ENCODE measurements around the gene TWNK.
"Not testable (repeated sequence)": the region's sequence is repeated elsewhere in the genome, so short reads cannot be mapped to it uniquely, and the experiment has no call there.

Gene TWNK

DNA sequence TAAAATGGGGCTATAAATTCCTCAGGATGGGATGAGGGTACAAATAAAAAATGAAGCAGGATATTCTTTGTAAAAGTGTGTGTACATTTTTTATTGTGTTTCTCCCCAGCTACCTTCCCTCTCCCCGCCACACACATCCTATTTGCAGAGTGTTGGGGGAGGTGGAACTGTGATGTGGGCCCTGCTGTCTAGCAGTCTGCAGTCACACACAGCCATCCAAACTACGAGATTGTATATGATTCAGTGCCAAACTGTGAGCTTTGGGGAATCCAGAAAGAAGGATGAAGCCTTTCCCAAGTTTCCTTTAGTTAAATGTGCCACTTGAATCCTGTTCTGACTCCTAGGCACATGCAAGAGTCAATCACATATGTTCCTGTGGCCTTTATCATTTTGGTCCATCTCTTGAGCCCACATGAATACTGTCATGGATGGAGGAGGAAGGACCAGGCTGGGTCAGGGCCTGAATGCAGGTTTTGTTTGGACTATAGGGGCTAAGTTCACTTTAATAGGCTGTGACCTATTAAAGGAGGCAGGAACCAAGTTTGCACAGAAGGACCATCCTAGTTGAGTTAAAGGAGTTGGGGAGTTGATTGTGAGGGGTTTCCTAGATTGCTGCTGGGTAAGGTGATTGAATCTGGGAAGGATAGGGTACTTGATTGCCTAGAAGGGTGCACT is 19.1 kb upstream of the TWNK start:
- Histone ChIP-seq H3K27me3 (ENCODE audit: control insufficient read depth, insufficient read depth, low read length) (no peaks in the 10 kb centered on the region), H3K36me3 (ENCODE audit: control insufficient read depth, insufficient read depth, low read length) (no peaks in the 10 kb centered on the region), H3K9ac (ENCODE audit: low read length) (no peak overlapping the region), H3K27ac (ENCODE audit: low read depth, low read length) (no peak overlapping the region), H3K4me1 (ENCODE audit: control insufficient read depth, insufficient read depth, low read length) (peaks cover 3% of the 10 kb centered on the region), H3K4me3 (ENCODE audit: low read length) (peak overlapping the region; percentile 57)

DNA sequence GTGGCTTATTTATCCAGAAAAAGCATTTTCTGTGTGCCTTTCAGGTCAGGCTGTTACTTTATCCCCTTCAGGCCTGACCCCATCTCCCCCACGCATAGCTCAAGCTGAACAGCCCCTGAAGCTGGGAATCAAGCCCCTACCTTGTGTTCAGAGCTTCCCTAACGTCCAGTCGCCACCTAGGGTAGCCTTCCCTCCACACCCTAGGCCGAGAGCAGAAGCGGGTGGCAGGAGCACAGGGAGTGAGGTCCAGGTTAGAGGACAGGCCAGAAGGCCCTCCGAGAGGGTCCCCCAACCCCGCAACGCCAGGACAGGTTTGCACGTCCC is 18.5 kb upstream of the TWNK start:
- Histone ChIP-seq H3K9ac (ENCODE audit: low read length) (peak overlapping the region; percentile 21), H3K27me3 (ENCODE audit: control insufficient read depth, insufficient read depth, low read length) (no peaks in the 10 kb centered on the region), H3K4me1 (ENCODE audit: control insufficient read depth, insufficient read depth, low read length) (peaks cover 3% of the 10 kb centered on the region), H3K4me3 (ENCODE audit: low read length) (peak overlapping the region; percentile 57), H3K36me3 (ENCODE audit: control insufficient read depth, insufficient read depth, low read length) (no peaks in the 10 kb centered on the region), H3K27ac (ENCODE audit: low read depth, low read length) (no peak overlapping the region)

DNA sequence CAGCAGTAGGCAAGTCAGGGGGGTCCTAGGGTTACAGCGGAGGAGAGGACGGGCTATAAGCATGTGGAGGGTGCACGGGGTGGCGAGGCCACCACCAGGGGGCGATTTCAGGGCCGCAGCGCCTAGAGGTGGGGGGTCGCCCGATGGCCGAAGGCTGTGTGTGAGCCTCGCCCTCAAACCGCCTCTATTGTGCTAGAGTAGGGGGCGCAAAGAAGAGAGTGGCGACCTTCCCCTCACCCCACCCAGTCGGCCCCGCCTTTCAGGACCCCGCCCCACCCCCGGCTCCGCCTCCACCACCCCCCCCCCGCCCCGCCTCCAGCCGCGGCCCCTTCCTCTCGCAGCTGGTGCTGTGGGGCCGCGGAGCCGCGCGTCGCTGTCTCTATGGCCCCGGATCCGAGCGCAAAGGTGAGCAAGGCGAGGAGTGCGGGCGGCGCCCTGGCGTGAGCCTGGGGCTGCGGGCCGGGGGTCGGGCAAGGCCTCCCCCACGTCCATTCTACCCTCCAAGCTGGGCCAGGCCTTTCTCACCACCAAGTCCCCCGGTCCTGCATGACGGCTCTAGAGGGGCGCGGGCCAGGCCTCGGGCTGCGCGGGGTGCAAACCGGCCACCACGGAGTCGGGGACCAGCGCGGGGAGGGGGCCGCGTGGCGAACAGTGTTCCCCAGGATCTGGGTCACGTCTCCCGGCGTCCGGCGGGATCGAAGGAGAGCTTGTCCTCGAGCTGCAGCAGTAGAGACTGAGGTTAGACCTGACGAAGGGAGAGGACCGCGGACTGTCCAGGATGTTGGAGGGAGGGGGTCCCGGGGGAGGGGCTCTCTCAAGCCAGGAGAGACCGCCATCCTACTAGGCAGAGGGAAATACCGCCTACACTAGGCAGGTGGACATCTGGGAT is 17.9 kb upstream of the TWNK start, which contains the start of gene SEMA4G:
SEMA4G (plus strand) TSS at position 318 of the 889 bp plus-strand sequence. CDS start 3,409 bp downstream, outside the sequence.
- peak within 1 kb of the TSS; percentile 36 for H3K9ac ChIP-seq (ENCODE audit: low read length)
- no peak within 1 kb of the TSS for H3K27ac ChIP-seq (ENCODE audit: low read depth, low read length)
- peaks cover 3% of the 10 kb centered on the region for H3K4me1 ChIP-seq (ENCODE audit: control insufficient read depth, insufficient read depth, low read length)
- no peaks in the 10 kb centered on the region for H3K36me3 ChIP-seq (ENCODE audit: control insufficient read depth, insufficient read depth, low read length)
- H3K27me3 ChIP-seq (ENCODE audit: control insufficient read depth, insufficient read depth, low read length), result no peaks in the 10 kb centered on the region
- peak within 1 kb of the TSS; percentile 73 for H3K4me3 ChIP-seq (ENCODE audit: low read length)

DNA sequence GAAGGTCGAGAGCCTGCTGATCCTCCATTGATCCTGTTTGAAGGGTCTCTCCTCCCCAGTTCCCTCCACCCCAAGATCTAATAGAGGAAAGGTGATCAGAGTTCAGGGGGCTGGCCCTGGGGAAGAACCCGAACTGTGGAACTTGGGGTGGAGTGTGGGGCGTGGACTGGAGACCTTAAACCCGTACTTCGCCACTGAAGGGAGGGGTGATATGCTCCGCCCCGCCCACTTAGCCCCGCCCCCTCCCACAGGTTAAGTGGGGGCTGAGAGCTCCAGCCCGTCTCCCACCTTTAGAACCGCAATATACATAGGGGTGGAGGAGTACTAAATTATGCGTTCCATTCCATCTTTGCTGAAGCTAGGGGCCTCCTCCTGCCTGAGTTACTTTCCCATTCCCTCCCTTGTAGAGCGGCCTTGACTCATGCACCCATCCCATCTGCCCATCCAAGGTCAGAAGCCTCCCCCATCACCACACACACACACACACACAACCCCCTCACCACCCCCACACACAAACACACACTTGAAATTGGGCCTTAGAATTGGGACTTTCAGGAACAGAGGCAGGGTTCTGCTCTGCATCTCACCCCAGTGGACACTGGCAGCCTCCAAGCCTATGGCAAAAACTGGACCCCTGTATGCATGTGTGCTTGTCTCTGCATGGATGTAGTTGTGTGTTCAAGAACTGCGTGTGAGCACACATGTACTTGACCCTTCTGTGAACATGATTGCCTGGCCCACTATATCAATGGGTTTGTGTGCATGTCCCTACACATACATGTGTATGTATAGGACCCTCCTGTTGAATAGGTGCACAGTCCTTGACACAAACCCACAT is 17.0 kb upstream of the TWNK start:
- H3K36me3 ChIP-seq (ENCODE audit: control insufficient read depth, insufficient read depth, low read length), result no peaks in the 10 kb centered on the region
- peak overlapping the region; percentile 36 for H3K9ac ChIP-seq (ENCODE audit: low read length)
- no peak overlapping the region for H3K27ac ChIP-seq (ENCODE audit: low read depth, low read length)
- H3K4me3 ChIP-seq (ENCODE audit: low read length), result peak overlapping the region; percentile 73
- H3K4me1 ChIP-seq (ENCODE audit: control insufficient read depth, insufficient read depth, low read length), result peaks cover 3% of the 10 kb centered on the region
- no peaks in the 10 kb centered on the region for H3K27me3 ChIP-seq (ENCODE audit: control insufficient read depth, insufficient read depth, low read length)

DNA sequence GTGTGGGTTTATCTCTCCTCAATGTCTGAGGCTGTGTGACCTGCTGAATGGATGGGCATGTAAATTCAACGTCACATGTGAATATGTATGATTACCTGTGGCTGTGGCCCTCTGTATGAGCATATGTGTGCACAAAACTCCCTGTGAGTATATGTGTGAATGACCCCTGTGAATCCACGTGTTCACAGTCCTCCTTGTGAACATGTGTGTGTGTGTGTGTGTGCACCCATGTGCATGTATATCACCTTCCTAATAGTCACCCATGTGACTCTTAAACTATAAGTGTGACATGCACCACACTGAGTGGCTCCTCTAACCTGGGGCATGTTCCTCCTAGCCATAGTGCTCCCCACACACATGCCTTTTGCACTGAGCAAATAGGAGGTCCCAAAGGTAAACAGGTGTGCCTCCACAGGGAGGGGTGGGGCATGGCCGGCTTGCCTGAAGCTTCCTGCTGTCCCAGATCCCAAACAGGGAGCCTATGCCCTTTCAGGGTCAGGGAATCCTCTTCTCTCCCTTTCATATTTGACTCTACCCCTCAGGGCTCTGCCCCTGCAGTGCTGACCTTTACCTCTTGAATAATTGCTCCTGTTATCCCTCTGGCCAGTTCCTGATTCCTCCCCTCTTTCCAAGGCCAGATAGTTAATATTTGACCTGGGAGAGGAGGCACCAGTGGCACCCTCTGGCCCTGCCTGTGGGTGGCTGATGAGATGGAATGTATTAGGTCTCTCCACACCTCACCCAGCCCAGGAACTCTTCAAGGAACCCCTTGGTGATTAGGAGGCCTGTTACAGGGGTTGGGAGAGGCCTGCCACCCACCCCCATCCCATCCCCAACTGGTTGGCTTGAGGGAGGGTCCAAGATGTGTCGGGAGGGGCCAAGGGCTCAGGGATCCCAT is 16.2 kb upstream of the TWNK start:
- Histone ChIP-seq H3K9ac (ENCODE audit: low read length) (no peak overlapping the region), H3K4me1 (ENCODE audit: control insufficient read depth, insufficient read depth, low read length) (peaks cover 3% of the 10 kb centered on the region), H3K27me3 (ENCODE audit: control insufficient read depth, insufficient read depth, low read length) (no peaks in the 10 kb centered on the region), H3K36me3 (ENCODE audit: control insufficient read depth, insufficient read depth, low read length) (no peaks in the 10 kb centered on the region), H3K27ac (ENCODE audit: low read depth, low read length) (no peak overlapping the region), H3K4me3 (ENCODE audit: low read length) (peak overlapping the region; percentile 14)

DNA sequence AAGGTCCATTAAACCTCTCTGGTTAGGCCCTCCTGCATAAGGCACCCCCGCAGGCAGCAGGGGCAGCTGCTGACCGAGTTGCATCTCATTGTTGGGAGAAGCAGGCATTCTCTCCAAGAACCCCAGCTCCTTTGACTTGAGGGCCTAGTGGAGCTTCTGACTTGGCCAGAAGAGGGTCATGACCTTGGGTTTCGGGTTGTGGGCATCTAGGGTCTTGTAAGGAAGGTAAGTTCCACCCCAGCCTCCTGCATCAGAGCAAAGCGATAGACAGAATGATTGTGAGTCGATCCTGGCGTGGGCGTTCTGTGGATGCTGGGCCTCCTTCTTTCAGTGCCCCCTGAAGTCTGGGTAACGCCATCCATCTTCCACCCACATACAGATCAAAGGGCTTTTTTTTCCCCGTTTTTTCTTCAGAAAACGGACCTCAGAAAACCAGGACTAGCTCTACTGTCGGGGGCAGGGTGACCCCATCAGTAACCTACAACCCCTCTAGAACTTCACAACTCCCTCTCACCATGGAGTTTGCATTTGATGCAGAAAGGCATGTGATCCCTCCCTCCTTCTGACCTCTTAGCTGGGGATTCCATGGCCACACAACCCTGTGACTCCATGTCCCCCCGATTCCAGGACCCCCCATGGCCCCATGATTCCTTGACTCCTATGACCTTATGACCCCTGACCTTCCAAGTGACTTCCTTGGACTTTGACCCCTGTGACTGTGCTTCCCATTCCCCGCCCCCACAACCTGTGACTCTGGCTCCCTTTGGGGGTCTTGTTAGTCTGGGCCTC is 15.0 kb upstream of the TWNK start:
- H3K4me3 ChIP-seq (ENCODE audit: low read length), result no peak overlapping the region
- H3K9ac ChIP-seq (ENCODE audit: low read length), result no peak overlapping the region
- peaks cover 3% of the 10 kb centered on the region for H3K4me1 ChIP-seq (ENCODE audit: control insufficient read depth, insufficient read depth, low read length)
- H3K27me3 ChIP-seq (ENCODE audit: control insufficient read depth, insufficient read depth, low read length), result no peaks in the 10 kb centered on the region
- H3K36me3 ChIP-seq (ENCODE audit: control insufficient read depth, insufficient read depth, low read length), result peaks cover 4% of the 10 kb centered on the region
- no peak overlapping the region for H3K27ac ChIP-seq (ENCODE audit: low read depth, low read length)

DNA sequence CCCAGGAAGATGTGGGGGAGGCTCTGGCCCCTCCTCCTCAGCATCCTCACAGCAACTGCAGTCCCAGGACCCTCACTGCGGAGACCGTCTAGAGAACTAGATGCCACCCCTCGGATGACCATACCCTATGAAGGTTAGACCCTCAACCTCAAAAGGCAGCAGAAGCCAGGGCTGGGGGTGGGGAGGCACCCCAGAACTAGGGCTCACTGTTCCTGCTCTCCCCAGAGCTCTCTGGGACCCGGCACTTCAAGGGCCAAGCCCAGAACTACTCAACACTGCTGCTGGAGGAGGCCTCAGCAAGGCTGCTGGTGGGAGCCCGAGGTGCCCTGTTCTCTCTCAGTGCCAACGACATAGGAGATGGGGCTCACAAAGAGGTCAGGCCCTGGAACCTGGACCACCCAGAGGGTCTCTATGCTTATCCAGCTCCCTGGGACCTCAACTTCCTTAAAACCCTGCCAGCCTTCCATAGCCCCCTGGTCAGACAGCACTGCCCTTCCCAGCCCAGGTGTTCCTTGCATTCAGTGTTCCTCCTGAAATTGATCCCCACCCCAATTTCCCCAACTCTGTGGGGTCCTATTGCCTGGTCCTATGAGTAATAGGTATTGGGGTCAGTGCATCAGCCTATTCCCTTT is 14.3 kb upstream of the TWNK start:
- Histone ChIP-seq H3K27ac (ENCODE audit: low read depth, low read length) (no peak overlapping the region), H3K36me3 (ENCODE audit: control insufficient read depth, insufficient read depth, low read length) (peaks cover 4% of the 10 kb centered on the region), H3K4me1 (ENCODE audit: control insufficient read depth, insufficient read depth, low read length) (peaks cover 3% of the 10 kb centered on the region), H3K9ac (ENCODE audit: low read length) (no peak overlapping the region), H3K27me3 (ENCODE audit: control insufficient read depth, insufficient read depth, low read length) (no peaks in the 10 kb centered on the region), H3K4me3 (ENCODE audit: low read length) (no peak overlapping the region)

DNA sequence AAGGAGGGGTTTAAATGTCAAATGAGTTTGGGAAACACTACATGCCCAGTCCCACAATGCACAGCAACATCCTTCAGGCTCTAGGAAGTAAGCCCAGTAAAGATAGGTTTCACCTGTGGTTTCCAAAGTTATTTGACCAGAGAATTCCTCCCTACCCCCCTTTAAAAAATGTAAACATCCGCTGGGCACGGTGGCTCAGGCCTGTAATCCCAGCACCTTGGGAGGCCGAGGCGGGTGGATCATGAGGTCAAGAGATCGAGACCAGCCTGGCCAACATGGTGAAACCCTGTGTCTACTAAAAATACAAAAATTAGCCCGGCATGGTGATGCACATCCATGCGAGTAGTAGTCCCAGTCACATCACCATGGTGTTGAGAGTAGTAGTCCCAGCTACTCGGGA is 11.9 kb upstream of the TWNK start:
- peaks cover 17% of the 10 kb centered on the region for H3K36me3 ChIP-seq (ENCODE audit: control insufficient read depth, insufficient read depth, low read length)
- H3K9ac ChIP-seq (ENCODE audit: low read length), result not testable (repeated sequence)

DNA sequence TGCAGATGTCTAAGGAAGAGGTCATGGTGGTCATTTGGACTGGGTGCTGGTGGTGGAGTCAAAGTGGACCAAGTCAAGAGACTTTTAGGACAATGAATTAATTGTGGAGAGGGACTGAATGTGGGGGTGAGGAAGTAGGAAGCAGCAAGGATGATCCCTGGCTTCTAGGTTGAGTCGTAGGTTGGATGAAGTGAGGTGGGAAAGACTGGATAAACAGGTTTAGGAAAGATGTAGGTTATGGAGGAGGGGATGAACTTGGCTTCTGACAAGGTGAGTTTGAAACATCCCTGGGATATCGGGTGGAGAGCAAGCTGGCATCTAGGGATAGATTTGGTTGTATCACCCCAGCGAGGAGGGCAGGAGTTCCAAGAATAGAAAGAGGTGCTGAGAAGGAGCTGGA is 10.4 kb upstream of the TWNK start:
- H3K36me3 ChIP-seq (ENCODE audit: control insufficient read depth, insufficient read depth, low read length), result peaks cover 24% of the 10 kb centered on the region
- no peak overlapping the region for H3K4me3 ChIP-seq (ENCODE audit: low read length)
- H3K27ac ChIP-seq (ENCODE audit: low read depth, low read length), result no peak overlapping the region
- no peaks in the 10 kb centered on the region for H3K4me1 ChIP-seq (ENCODE audit: control insufficient read depth, insufficient read depth, low read length)
- no peak overlapping the region for H3K9ac ChIP-seq (ENCODE audit: low read length)
- no peaks in the 10 kb centered on the region for H3K27me3 ChIP-seq (ENCODE audit: control insufficient read depth, insufficient read depth, low read length)

More for the DNA sequence above, 11.9 kb upstream of the TWNK start:
- H3K4me3 ChIP-seq (ENCODE audit: low read length); H3K27ac ChIP-seq (ENCODE audit: low read depth, low read length); H3K4me1 ChIP-seq (ENCODE audit: control insufficient read depth, insufficient read depth, low read length); H3K27me3 ChIP-seq (ENCODE audit: control insufficient read depth, insufficient read depth, low read length): not testable (repeated sequence)

DNA sequence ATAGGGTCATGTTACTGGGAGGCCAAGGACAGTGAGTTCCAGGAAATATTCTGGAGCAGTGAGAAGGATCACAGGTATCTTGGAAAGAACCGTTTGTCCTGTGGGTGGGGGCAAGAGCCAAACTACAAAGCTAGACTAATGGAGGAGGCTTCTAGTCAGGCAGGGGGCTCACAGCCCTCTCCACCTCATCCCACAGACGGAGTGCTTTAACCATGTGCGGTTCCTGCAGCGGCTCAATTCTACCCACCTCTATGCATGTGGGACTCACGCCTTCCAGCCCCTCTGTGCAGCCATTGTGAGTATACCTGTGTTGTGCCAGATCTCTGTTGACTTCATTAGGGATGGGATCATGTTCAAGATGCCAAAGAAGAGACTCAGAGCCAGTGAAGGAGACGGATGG is 9.9 kb upstream of the TWNK start:
- H3K27ac ChIP-seq (ENCODE audit: low read depth, low read length), result no peak overlapping the region
- peaks cover 24% of the 10 kb centered on the region for H3K36me3 ChIP-seq (ENCODE audit: control insufficient read depth, insufficient read depth, low read length)
- no peaks in the 10 kb centered on the region for H3K4me1 ChIP-seq (ENCODE audit: control insufficient read depth, insufficient read depth, low read length)
- H3K9ac ChIP-seq (ENCODE audit: low read length), result no peak overlapping the region
- no peaks in the 10 kb centered on the region for H3K27me3 ChIP-seq (ENCODE audit: control insufficient read depth, insufficient read depth, low read length)
- no peak overlapping the region for H3K4me3 ChIP-seq (ENCODE audit: low read length)
